Uterus (tissue), 2 donors: ENCODE measurements around the gene MAN2B1.

ENCODE experiments used
- POLR2A ChIP-seq, 2 donors: fragments of 450-650 bp; IDR thresholded peaks; one replicate each; pipeline ENCODE4 v1.6.1; 2016; ENCODE audit warnings: antibody characterized with exemption in 2 of 2, mild to moderate bottlenecking in 1 of 2, moderate library complexity in 1 of 2
- TF ChIP-seq, protein P1 (sequence below), 4 experiments: fragments of 200-600 bp in 2 of 4; fragments of 450-650 bp in 2 of 4; sonication (generic) in 2 of 4; IDR thresholded peaks; one replicate each; pipeline ENCODE4 v1.5.1; 2016 to 2019; ENCODE audit warnings: antibody characterized with exemption in 4 of 4, mild to moderate bottlenecking in 2 of 4, moderate library complexity in 1 of 4

DNA sequence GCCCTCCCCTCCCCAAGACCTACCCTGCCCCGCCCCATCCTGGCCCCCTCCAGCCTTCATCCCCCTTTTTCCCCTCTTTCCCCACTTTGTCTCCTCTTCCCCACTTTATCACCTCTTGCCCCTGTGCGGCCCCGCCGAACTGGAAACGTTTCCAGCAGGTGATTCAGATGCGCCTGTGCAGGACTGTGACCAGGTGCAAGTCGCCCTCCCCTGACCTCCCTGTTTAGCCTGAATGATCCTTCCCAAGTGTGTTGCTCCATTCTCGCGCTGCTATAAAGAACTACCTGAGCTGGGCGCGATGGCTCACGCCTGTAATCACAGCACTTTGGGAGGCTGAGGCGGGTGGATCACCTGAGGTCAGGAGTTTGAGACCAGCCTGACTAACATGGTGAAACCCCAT lies 29.9 kb downstream of the MAN2B1 start:
- TF ChIP-seq, protein P1, sequence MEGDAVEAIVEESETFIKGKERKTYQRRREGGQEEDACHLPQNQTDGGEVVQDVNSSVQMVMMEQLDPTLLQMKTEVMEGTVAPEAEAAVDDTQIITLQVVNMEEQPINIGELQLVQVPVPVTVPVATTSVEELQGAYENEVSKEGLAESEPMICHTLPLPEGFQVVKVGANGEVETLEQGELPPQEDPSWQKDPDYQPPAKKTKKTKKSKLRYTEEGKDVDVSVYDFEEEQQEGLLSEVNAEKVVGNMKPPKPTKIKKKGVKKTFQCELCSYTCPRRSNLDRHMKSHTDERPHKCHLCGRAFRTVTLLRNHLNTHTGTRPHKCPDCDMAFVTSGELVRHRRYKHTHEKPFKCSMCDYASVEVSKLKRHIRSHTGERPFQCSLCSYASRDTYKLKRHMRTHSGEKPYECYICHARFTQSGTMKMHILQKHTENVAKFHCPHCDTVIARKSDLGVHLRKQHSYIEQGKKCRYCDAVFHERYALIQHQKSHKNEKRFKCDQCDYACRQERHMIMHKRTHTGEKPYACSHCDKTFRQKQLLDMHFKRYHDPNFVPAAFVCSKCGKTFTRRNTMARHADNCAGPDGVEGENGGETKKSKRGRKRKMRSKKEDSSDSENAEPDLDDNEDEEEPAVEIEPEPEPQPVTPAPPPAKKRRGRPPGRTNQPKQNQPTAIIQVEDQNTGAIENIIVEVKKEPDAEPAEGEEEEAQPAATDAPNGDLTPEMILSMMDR (IDR thresholded peaks at IDR 0.05): no peak
- no peak for TF ChIP-seq POLR2A (IDR thresholded peaks at IDR 0.05)
